ENCODE results near the gene SUCLG1. TPM values are rescaled to one million over a fixed set of nuclear protein-coding genes. Genes with fewer than 3 reads are reported as not detected.
A peak's percentile ranks its signal among the peaks of the same experiment; 100 is the strongest.

SUCLG1 gene
- total RNA-seq, result 10 to 100 TPM; 61.1 to 96.8 (median 92.6) TPM

DNA sequence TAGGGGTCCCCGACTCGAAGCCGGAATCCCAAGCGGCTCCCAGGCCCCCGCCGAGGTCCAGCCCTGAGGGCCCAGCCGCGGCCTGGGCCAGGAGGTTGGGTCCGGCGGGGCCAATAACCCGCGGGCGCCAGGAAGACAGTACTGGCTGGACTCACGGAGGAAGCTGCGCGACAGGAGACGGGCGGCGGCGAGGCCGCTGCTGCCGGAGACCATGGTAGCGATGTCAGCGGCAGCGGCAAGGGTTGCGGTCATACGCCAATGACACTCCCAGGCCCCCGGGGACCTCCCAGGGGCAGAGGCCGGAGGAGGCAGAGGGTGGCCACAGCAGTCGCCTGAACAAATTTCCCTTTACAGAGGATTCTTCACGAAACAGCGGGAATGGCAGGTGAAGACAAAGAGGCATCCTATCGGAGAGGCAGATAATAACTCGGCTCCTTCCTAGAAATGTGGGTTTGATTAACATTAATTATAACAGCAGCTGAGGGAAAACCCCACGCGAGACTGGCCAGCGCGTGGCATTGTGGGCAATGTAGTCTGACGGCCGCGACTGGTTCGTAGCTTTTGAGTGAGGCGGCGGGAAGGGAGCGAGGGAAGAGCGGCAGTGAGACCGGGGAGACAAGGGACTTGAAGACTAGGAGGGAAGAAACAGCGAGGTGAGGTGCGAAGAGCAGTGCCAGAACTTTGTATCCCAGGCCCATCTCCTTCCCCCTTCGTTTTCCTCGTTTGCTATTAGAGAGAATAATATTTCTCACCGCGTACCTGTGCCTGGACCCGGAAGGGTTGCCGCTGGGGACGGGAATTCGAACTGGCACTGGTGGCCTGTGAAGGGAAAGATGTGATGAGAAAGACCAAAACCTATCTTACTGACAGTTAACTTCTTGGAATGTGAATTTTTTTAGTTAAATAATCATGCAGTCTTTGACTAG lies at the start of gene SUCLG1:
Gene SUCLG1 (minus strand): TSS at position 263 of the 926 bp plus-strand sequence. CDS start 11 bp downstream, at position 252.
- peak within 1 kb of the TSS; percentile 93 to 100 (median 98) for H3K4me3 ChIP-seq
- peak; percentile 78 to 83 for TF ChIP-seq POLR2AphosphoS5 (IDR thresholded peaks at IDR 0.05)
- TF ChIP-seq, protein P1, sequence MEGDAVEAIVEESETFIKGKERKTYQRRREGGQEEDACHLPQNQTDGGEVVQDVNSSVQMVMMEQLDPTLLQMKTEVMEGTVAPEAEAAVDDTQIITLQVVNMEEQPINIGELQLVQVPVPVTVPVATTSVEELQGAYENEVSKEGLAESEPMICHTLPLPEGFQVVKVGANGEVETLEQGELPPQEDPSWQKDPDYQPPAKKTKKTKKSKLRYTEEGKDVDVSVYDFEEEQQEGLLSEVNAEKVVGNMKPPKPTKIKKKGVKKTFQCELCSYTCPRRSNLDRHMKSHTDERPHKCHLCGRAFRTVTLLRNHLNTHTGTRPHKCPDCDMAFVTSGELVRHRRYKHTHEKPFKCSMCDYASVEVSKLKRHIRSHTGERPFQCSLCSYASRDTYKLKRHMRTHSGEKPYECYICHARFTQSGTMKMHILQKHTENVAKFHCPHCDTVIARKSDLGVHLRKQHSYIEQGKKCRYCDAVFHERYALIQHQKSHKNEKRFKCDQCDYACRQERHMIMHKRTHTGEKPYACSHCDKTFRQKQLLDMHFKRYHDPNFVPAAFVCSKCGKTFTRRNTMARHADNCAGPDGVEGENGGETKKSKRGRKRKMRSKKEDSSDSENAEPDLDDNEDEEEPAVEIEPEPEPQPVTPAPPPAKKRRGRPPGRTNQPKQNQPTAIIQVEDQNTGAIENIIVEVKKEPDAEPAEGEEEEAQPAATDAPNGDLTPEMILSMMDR (IDR thresholded peaks at IDR 0.05), result no peak
- H3K27me3 ChIP-seq, result no peaks in the 10 kb centered on the region
- no peaks in the 10 kb centered on the region for H3K9me3 ChIP-seq
- under 1% methylated on average over 40 of the region's 57 CpGs for WGBS
- peak; percentile 94 for DNase-seq (ENCODE audit: extremely low spot score)
- H3K27ac ChIP-seq (replicated peaks in 1 of 4), result peak within 1 kb of the TSS; percentile 92 to 95 (median 94)
- peaks cover 27 to 51% (median 36%) of the 10 kb centered on the region in 4 donors for H3K4me1 ChIP-seq
- intact Hi-C loops (cut with DNase I), result no loop called here
- no peaks in the 10 kb centered on the region for H3K36me3 ChIP-seq

GRCh38 chr2:84498150-84498799 lies 39.2 kb upstream of the SUCLG1 start:
- no peaks in the 10 kb centered on the region for H3K27me3 ChIP-seq
- no peak overlapping the region for H3K27ac ChIP-seq (replicated peaks in 1 of 4)
- H3K9me3 ChIP-seq, result no peaks in the 10 kb centered on the region
- H3K36me3 ChIP-seq, result no peaks in the 10 kb centered on the region
- TF ChIP-seq, protein P1 (IDR thresholded peaks at IDR 0.05), result no peak
- no peak for TF ChIP-seq EP300 (IDR thresholded peaks at IDR 0.05)
- TF ChIP-seq POLR2A (IDR thresholded peaks at IDR 0.05; ENCODE audit: low read depth), result no peak
- TF ChIP-seq POLR2AphosphoS5 (IDR thresholded peaks at IDR 0.05), result no peak
- no peak for DNase-seq (ENCODE audit: extremely low spot score)
- H3K4me3 ChIP-seq, result no peak overlapping the region
- H3K4me1 ChIP-seq, result peaks cover 0 to 4% (median 0%) of the 10 kb centered on the region in 4 donors
- intact Hi-C loops (cut with DNase I), result loop anchor here (5.0 kb wide), 2 partner anchors 129 to 429 kb away; no protein-coding TSS in a partner anchor

- TF ChIP-seq EP300 (IDR thresholded peaks at IDR 0.05) (no peak), POLR2A (IDR thresholded peaks at IDR 0.05; ENCODE audit: low read depth) (no peak), POLR2AphosphoS5 (IDR thresholded peaks at IDR 0.05) (no peak)
- TF ChIP-seq, protein P1 (IDR thresholded peaks at IDR 0.05), result no peak
- WGBS, result 91% methylated on average over 3 of the region's 3 CpGs
- intact Hi-C loops (cut with DNase I), result loop anchor here (2.0 to 5.0 kb wide), 3 partner anchors 130 to 430 kb away; no protein-coding TSS in a partner anchor
- Histone ChIP-seq H3K9me3 (no peaks in the 10 kb centered on the region), H3K36me3 (no peaks in the 10 kb centered on the region), H3K4me1 (peaks cover 0 to 4% (median 0%) of the 10 kb centered on the region in 4 donors), H3K4me3 (no peak overlapping the region), H3K27ac (replicated peaks in 1 of 4) (no peak overlapping the region), H3K27me3 (no peaks in the 10 kb centered on the region)
- DNase-seq (ENCODE audit: extremely low spot score), result no peak
Measured at GRCh38 chr2:84497285-84497684, 38.2 kb upstream of the SUCLG1 start.

- peaks cover 0 to 4% (median 0%) of the 10 kb centered on the region in 4 donors for H3K4me1 ChIP-seq
- H3K9me3 ChIP-seq, result no peaks in the 10 kb centered on the region
- H3K27ac ChIP-seq (replicated peaks in 1 of 4), result no peak overlapping the region
- H3K36me3 ChIP-seq, result no peaks in the 10 kb centered on the region
- no peaks in the 10 kb centered on the region for H3K27me3 ChIP-seq
- TF ChIP-seq POLR2AphosphoS5 (IDR thresholded peaks at IDR 0.05) (no peak), EP300 (IDR thresholded peaks at IDR 0.05) (no peak), POLR2A (IDR thresholded peaks at IDR 0.05; ENCODE audit: low read depth) (no peak)
- TF ChIP-seq, protein P1 (IDR thresholded peaks at IDR 0.05), result no peak
- no peak for DNase-seq (ENCODE audit: extremely low spot score)
- intact Hi-C loops (cut with DNase I), result loop anchor here (2.0 to 5.0 kb wide), 3 partner anchors 131 to 431 kb away; no protein-coding TSS in a partner anchor
- no peak overlapping the region for H3K4me3 ChIP-seq
Measured at GRCh38 chr2:84496386-84496785, 37.3 kb upstream of the SUCLG1 start.

All from esophagus muscularis mucosa (tissue), 4 donors.